Measurements from ENCODE around the gene RBM7. TPM values are rescaled to one million over a fixed set of nuclear protein-coding genes. Genes with fewer than 3 reads are reported as not detected.

RBM7 gene
- polyA plus RNA-seq, 1 donor (not counting 4 experiments of a cell fraction or from before 2014, with no cell fraction given): 38.2 TPM

DNA sequence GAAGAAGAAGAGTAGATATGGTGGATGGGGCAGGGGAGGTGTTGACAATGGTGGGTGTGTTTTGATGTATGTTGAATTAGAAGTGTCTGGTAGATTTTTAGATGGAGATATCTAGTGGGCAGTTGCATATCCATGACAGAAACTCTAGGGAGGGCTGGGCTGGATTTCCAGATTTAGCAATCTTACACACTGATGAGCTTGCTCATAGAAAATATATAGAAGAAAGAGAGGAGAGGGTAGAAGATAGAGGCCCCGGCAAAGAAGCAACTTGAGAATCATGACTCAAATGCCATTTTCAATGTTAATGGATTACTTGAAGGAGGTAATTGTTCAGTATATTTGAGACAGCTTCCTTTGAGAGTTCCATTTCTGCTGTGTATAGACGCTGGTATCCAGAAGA lies 47.0 kb downstream of the RBM7 start:
- Histone ChIP-seq H3K4me3 (ENCODE audit: control insufficient read depth in 2 of 3, extremely low read depth in 1 of 3, insufficient read depth in 2 of 3, low read depth in 1 of 3, low read length in 3 of 3) (no peak overlapping the region), H3K27ac (ENCODE audit: control insufficient read depth, insufficient read depth, low read length) (no peak overlapping the region), H3K27me3 (ENCODE audit: control insufficient read depth, extremely low read depth, insufficient read depth, low read length) (no peaks in the 10 kb centered on the region), H4K20me1 (ENCODE audit: control insufficient read depth, extremely low read depth, insufficient read depth, low read length) (no peaks in the 10 kb centered on the region), H3K4me2 (ENCODE audit: control insufficient read depth, extremely low read depth, insufficient read depth, low read depth, low read length) (no peak overlapping the region), H3K79me2 (ENCODE audit: control insufficient read depth, insufficient read depth, low read length) (peaks cover 59% of the 10 kb centered on the region), H3K36me3 (ENCODE audit: control insufficient read depth in 2 of 2, extremely low read depth in 1 of 2, insufficient read depth in 2 of 2, low read length in 2 of 2) (peaks cover 27 to 31% of the 10 kb centered on the region in 2 experiments), H2AFZ (ENCODE audit: control insufficient read depth, low read length) (no peak overlapping the region), H3K4me1 (ENCODE audit: control insufficient read depth, extremely low read depth, insufficient read depth, low read length) (no peaks in the 10 kb centered on the region), H3K9me1 (ENCODE audit: control insufficient read depth, extremely low read depth, insufficient read depth, low read length) (no peaks in the 10 kb centered on the region), H3K9ac (ENCODE audit: control insufficient read depth, extremely low read depth, insufficient read depth, low read length) (no peak overlapping the region), H3K9me3 (ENCODE audit: control insufficient read depth, low read depth, low read length) (no peaks in the 10 kb centered on the region)
- no peak for DNase-seq (ENCODE audit: low read depth, low spot score)
- no peak for FAIRE-seq
- no peak for TF ChIP-seq CTCF (optimal IDR thresholded peaks at IDR 0.05 in 1 of 3, IDR thresholded peaks at IDR 0.05 in 1 of 3, conservative IDR thresholded peaks at IDR 0.05 in 1 of 3; ENCODE audit: extremely low read depth in 1 of 3, insufficient read depth in 2 of 3, low read length in 3 of 3)
- dilution Hi-C loops (cut with MboI; ENCODE audit: extremely low pct_ligation_motif_present, low sequenced_read_pairs): no loop called here

DNA sequence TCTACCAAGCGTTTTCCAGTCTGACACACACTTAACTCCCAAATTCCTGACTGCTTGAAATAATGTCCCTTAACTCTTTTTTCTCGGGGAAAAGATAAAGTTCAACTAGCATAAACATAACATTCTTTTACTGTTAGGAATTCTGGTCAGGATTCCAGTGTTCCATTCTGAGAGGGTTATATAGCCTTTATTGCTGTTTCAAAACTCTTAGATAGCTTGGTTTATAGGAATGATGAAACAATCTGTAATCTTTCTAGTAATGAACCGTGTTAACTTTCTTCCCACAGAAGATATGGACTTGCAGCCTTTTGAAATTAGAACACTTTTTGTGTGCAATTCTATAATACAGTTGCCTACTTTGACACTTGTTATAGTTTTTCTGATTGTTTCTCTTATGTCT lies 47.4 kb downstream of the RBM7 start:
- H3K27me3 ChIP-seq (ENCODE audit: control insufficient read depth, extremely low read depth, insufficient read depth, low read length): no peaks in the 10 kb centered on the region
- DNase-seq (ENCODE audit: low read depth, low spot score) (no peak), FAIRE-seq (no peak)
- H3K79me2 ChIP-seq (ENCODE audit: control insufficient read depth, insufficient read depth, low read length): peaks cover 55% of the 10 kb centered on the region
- dilution Hi-C loops (cut with MboI; ENCODE audit: extremely low pct_ligation_motif_present, low sequenced_read_pairs): no loop called here
- H4K20me1 ChIP-seq (ENCODE audit: control insufficient read depth, extremely low read depth, insufficient read depth, low read length): no peaks in the 10 kb centered on the region
- no peak overlapping the region for H2AFZ ChIP-seq (ENCODE audit: control insufficient read depth, low read length)
- no peak overlapping the region for H3K9ac ChIP-seq (ENCODE audit: control insufficient read depth, extremely low read depth, insufficient read depth, low read length)
- TF ChIP-seq EZH2 (IDR thresholded peaks at IDR 0.05; ENCODE audit: low read length) (no peak), CTCF (optimal IDR thresholded peaks at IDR 0.05 in 1 of 3, IDR thresholded peaks at IDR 0.05 in 1 of 3, conservative IDR thresholded peaks at IDR 0.05 in 1 of 3; ENCODE audit: extremely low read depth in 1 of 3, insufficient read depth in 2 of 3, low read length in 3 of 3) (no peak)
- peaks cover 28 to 35% of the 10 kb centered on the region in 2 experiments for H3K36me3 ChIP-seq (ENCODE audit: control insufficient read depth in 2 of 2, extremely low read depth in 1 of 2, insufficient read depth in 2 of 2, low read length in 2 of 2)
- H3K9me1 ChIP-seq (ENCODE audit: control insufficient read depth, extremely low read depth, insufficient read depth, low read length): no peaks in the 10 kb centered on the region
- no peak overlapping the region for H3K4me2 ChIP-seq (ENCODE audit: control insufficient read depth, extremely low read depth, insufficient read depth, low read depth, low read length)
- no peak overlapping the region for H3K4me3 ChIP-seq (ENCODE audit: control insufficient read depth in 2 of 3, extremely low read depth in 1 of 3, insufficient read depth in 2 of 3, low read depth in 1 of 3, low read length in 3 of 3)
- no peaks in the 10 kb centered on the region for H3K4me1 ChIP-seq (ENCODE audit: control insufficient read depth, extremely low read depth, insufficient read depth, low read length)
- H3K27ac ChIP-seq (ENCODE audit: control insufficient read depth, insufficient read depth, low read length): peak overlapping the region; percentile 16
- no peaks in the 10 kb centered on the region for H3K9me3 ChIP-seq (ENCODE audit: control insufficient read depth, low read depth, low read length)
